Neural progenitor cell (in vitro differentiated cells): ENCODE measurements around the gene KLK10.

Source experiments
- EZH2 ChIP-seq: fragments of 200-600 bp; sonication (generic); IDR thresholded peaks from 2 replicates; pipeline ENCODE4 v1.6.1; 2017; ENCODE audit warnings: antibody characterized with exemption, mild to moderate bottlenecking, moderate library complexity
- EZH2phosphoT487 ChIP-seq: fragments of 200-600 bp; sonication (generic); IDR thresholded peaks from 2 replicates; pipeline ENCODE4 v1.6.1; 2017; ENCODE audit warnings: antibody characterized with exemption
- TF ChIP-seq, protein P1 (sequence below): fragments of 200-600 bp; sonication (generic); IDR thresholded peaks from 2 replicates; pipeline ENCODE4 v1.5.1; 2017; ENCODE audit warnings: antibody characterized with exemption, mild to moderate bottlenecking

DNA sequence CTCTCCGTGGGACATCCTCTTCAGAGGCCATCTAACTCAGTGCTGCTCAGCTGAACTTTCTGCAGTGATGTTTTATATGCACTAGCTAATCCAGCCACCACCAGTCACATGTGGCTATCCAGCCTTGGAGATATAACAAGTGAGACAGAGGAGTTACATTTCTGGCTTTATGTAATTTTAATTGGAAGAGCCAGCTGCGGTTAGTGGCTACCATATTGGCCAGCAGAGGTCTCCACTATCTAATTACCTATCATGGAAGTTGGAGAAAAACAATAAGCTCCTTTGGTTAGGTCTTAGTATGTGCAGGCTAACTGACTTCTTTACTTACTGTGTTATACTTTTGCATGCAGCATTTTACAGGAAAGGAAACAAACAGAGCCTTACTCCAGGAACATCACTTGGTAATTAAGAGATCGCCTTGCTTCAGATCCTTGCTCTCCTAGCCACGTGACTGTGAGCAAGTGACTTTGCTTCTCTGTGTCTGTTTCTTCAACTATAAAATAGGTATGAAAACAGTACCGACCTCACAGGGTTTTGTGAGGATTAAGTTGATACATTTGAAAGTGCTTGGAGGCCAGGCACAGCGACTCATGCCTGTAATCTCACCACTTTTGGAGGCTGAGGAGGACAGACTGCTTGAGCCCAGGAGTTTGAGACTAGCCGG, 1.6 kb upstream of the KLK10 start:
- TF ChIP-seq, protein P1, sequence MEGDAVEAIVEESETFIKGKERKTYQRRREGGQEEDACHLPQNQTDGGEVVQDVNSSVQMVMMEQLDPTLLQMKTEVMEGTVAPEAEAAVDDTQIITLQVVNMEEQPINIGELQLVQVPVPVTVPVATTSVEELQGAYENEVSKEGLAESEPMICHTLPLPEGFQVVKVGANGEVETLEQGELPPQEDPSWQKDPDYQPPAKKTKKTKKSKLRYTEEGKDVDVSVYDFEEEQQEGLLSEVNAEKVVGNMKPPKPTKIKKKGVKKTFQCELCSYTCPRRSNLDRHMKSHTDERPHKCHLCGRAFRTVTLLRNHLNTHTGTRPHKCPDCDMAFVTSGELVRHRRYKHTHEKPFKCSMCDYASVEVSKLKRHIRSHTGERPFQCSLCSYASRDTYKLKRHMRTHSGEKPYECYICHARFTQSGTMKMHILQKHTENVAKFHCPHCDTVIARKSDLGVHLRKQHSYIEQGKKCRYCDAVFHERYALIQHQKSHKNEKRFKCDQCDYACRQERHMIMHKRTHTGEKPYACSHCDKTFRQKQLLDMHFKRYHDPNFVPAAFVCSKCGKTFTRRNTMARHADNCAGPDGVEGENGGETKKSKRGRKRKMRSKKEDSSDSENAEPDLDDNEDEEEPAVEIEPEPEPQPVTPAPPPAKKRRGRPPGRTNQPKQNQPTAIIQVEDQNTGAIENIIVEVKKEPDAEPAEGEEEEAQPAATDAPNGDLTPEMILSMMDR: peak; percentile 86
- TF ChIP-seq EZH2: no peak
- TF ChIP-seq EZH2phosphoT487: no peak
